IPS-18a (cell line): Measurements from ENCODE around the gene PDZD4.
A peak's percentile ranks its signal among the peaks of the same experiment; 100 is the strongest.

Experiments used
- H3K27ac ChIP-seq: one replicate; pipeline ENCODE4 v1.5.1; 2013; ENCODE audit warnings: low read length
- H3K27me3 ChIP-seq: one replicate; pipeline ENCODE4 v1.6.1; 2013; ENCODE audit warnings: mild to moderate bottlenecking, low read length; ENCODE audit not compliant: control insufficient read depth, insufficient read depth
- H3K36me3 ChIP-seq: one replicate; pipeline ENCODE4 v1.6.1; 2013; ENCODE audit warnings: low read depth, low read length; ENCODE audit not compliant: control insufficient read depth
- H3K4me1 ChIP-seq: one replicate; pipeline ENCODE4 v1.6.1; 2013; ENCODE audit warnings: low read depth, low read length; ENCODE audit not compliant: control insufficient read depth
- H3K4me3 ChIP-seq: one replicate; pipeline ENCODE4 v1.5.1; 2013; ENCODE audit warnings: low read length
- H3K9ac ChIP-seq: one replicate; pipeline ENCODE4 v1.6.1; 2013; ENCODE audit warnings: mild to moderate bottlenecking, low read length, moderate library complexity
- H3K9me3 ChIP-seq: one replicate; pipeline ENCODE4 v1.6.1; 2013; ENCODE audit warnings: low read depth, low read length; ENCODE audit not compliant: control insufficient read depth

PDZD4 gene

GRCh38 chrX:153801669-153802068 lies 28.7 kb downstream of the PDZD4 start:
- H3K9me3 ChIP-seq = peaks cover 8% of the 10 kb centered on the region

GRCh38 chrX:153800746-153801145 lies 29.6 kb downstream of the PDZD4 start:
- H3K36me3 ChIP-seq = peaks cover 7% of the 10 kb centered on the region
- no peaks in the 10 kb centered on the region for H3K27me3 ChIP-seq
- peaks cover 8% of the 10 kb centered on the region for H3K9me3 ChIP-seq
- no peak overlapping the region for H3K27ac ChIP-seq
- no peak overlapping the region for H3K4me3 ChIP-seq
- H3K4me1 ChIP-seq = no peaks in the 10 kb centered on the region
- no peak overlapping the region for H3K9ac ChIP-seq

More at GRCh38 chrX:153801669-153802068, 28.7 kb downstream of the PDZD4 start:
- Histone ChIP-seq H3K36me3 (peaks cover 7% of the 10 kb centered on the region), H3K9ac (no peak overlapping the region), H3K4me1 (no peaks in the 10 kb centered on the region), H3K27me3 (no peaks in the 10 kb centered on the region), H3K4me3 (no peak overlapping the region), H3K27ac (no peak overlapping the region)

GRCh38 chrX:153800177-153800722 lies 30.1 kb downstream of the PDZD4 start:
- Histone ChIP-seq H3K4me3 (no peak overlapping the region), H3K27ac (no peak overlapping the region), H3K4me1 (no peaks in the 10 kb centered on the region), H3K9me3 (peaks cover 8% of the 10 kb centered on the region), H3K27me3 (no peaks in the 10 kb centered on the region), H3K36me3 (peaks cover 7% of the 10 kb centered on the region), H3K9ac (no peak overlapping the region)

- H3K4me3 ChIP-seq = no peak overlapping the region
- no peak overlapping the region for H3K27ac ChIP-seq
- peaks cover 7% of the 10 kb centered on the region for H3K36me3 ChIP-seq
- no peak overlapping the region for H3K9ac ChIP-seq
- H3K9me3 ChIP-seq = peaks cover 8% of the 10 kb centered on the region
- H3K27me3 ChIP-seq = no peaks in the 10 kb centered on the region
- no peaks in the 10 kb centered on the region for H3K4me1 ChIP-seq
Observed at GRCh38 chrX:153799326-153799725, 31.0 kb downstream of the PDZD4 start.

GRCh38 chrX:153797415-153798015 lies 32.8 kb downstream of the PDZD4 start:
- Histone ChIP-seq H3K9me3 (peaks cover 5% of the 10 kb centered on the region), H3K27me3 (no peaks in the 10 kb centered on the region), H3K9ac (no peak overlapping the region), H3K4me1 (no peaks in the 10 kb centered on the region), H3K4me3 (no peak overlapping the region), H3K27ac (no peak overlapping the region), H3K36me3 (peaks cover 7% of the 10 kb centered on the region)

GRCh38 chrX:153794897-153795816 lies 35.2 kb downstream of the PDZD4 start:
- H3K4me1 ChIP-seq = no peaks in the 10 kb centered on the region
- H3K36me3 ChIP-seq = peaks cover 7% of the 10 kb centered on the region
- H3K27me3 ChIP-seq = no peaks in the 10 kb centered on the region
- H3K9me3 ChIP-seq = peaks cover 3% of the 10 kb centered on the region
- peak overlapping the region; percentile 77 for H3K4me3 ChIP-seq
- no peak overlapping the region for H3K27ac ChIP-seq
- H3K9ac ChIP-seq = peak overlapping the region; percentile 76

GRCh38 chrX:153794018-153794896 lies 36.1 kb downstream of the PDZD4 start, which contains the start of the genes IDH3G and SSR4:
TSS of gene IDH3G (minus strand) at chrX:153794375. CDS start at chrX:153794326, 49 bp downstream.
TSS of gene SSR4 (plus strand) at chrX:153794668. CDS start at chrX:153794688, 20 bp downstream.
- H3K9ac ChIP-seq = peak within 1 kb of the TSS; percentile 76
- peaks cover 3% of the 10 kb centered on the region for H3K9me3 ChIP-seq
- peaks cover 7% of the 10 kb centered on the region for H3K36me3 ChIP-seq
- no peak within 1 kb of the TSS for H3K27ac ChIP-seq
- no peaks in the 10 kb centered on the region for H3K27me3 ChIP-seq
- H3K4me3 ChIP-seq = peak within 1 kb of the TSS; percentile 77
- no peaks in the 10 kb centered on the region for H3K4me1 ChIP-seq

- Histone ChIP-seq H3K27ac (no peak overlapping the region), H3K4me1 (no peaks in the 10 kb centered on the region), H3K9ac (peak overlapping the region; percentile 73), H3K4me3 (peak overlapping the region; percentile 77), H3K27me3 (no peaks in the 10 kb centered on the region), H3K36me3 (peaks cover 6% of the 10 kb centered on the region), H3K9me3 (peaks cover 3% of the 10 kb centered on the region)
Observed at GRCh38 chrX:153793291-153793690, 37.1 kb downstream of the PDZD4 start.

- Histone ChIP-seq H3K27me3 (no peaks in the 10 kb centered on the region), H3K27ac (no peak overlapping the region), H3K9me3 (peaks cover 2% of the 10 kb centered on the region), H3K36me3 (peaks cover 2% of the 10 kb centered on the region), H3K4me1 (no peaks in the 10 kb centered on the region), H3K4me3 (no peak overlapping the region), H3K9ac (no peak overlapping the region)
Observed at GRCh38 chrX:153792368-153792767, 38.0 kb downstream of the PDZD4 start.

- Histone ChIP-seq H3K36me3 (no peaks in the 10 kb centered on the region), H3K4me3 (no peak overlapping the region), H3K9ac (no peak overlapping the region), H3K27me3 (no peaks in the 10 kb centered on the region), H3K9me3 (no peaks in the 10 kb centered on the region), H3K27ac (no peak overlapping the region), H3K4me1 (no peaks in the 10 kb centered on the region)
Observed at GRCh38 chrX:153791104-153791852, 39.1 kb downstream of the PDZD4 start.
